HPDE6-E6E7 (cell line): ENCODE results near the gene CDYL.
A peak's percentile ranks its signal among the peaks of the same experiment; 100 is the strongest.
"Not testable (repeated sequence)": the region's sequence is repeated elsewhere in the genome, so short reads cannot be mapped to it uniquely, and the experiment has no call there.

Experiments used
- DNase-seq: peaks from one replicate; pipeline ENCODE4 v3.0.0; 2011; ENCODE audit warnings: missing footprints; ENCODE audit errors: extremely low spot score

CDYL gene

DNA sequence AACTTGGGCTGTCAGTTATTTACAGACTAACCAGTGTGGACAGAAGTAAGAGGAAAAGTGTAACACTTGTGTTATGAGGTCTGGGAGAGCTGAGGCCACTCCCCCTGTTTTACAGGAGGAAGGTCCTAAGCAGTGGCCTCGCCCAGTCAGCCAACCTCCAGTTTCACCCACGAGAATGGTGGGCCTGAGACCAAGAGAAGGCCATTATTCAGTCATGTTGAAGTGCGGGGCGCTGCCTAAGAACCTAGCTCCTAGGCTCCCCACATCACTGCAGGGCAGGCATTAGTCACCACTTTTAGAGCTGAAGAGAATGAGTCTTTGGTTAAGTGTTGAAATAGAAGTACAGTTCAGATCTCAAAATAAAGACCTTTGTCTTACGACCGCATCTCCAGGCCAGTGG is 27.9 kb downstream of the CDYL start:
- DNase-seq: peak; percentile 54

DNA sequence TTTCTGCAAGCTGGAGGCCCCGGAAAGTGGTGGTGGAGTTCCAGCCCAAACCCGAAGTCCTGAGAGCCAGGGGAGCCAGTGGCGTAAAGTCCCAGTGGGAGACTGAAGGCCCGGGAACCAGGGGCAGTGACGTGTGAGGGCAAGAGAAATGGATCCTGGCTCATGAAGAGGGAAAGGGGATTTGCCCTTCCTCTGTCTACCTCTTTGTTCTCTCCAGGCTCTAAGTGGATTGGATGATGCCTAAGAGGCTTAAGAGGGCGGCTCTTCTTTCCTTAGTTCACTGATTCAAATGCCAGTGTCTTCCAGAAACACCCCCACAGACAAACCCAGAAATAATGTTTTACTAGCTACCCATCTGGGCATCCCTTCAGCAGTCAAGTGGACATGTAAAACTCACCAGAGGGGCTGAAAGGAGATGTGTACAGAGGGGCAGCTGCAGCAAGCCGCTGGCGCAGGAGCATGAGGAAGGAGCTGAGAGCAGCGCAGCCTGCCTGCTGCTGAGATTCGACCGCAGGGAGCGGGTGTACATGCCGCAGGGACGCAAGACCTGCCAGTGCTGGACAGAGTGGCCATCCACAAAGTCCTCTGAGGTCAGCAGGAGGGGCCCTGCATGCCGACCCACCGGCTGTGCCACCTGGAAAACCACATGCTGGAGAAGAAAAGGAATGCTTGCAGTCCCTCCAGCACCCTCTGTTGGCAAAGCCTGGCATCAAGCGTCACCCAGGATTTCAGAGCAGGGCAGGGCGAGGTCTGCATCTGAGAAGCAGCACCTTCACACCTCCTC is 29.5 kb downstream of the CDYL start:
- DNase-seq: peak; percentile 54

DNA sequence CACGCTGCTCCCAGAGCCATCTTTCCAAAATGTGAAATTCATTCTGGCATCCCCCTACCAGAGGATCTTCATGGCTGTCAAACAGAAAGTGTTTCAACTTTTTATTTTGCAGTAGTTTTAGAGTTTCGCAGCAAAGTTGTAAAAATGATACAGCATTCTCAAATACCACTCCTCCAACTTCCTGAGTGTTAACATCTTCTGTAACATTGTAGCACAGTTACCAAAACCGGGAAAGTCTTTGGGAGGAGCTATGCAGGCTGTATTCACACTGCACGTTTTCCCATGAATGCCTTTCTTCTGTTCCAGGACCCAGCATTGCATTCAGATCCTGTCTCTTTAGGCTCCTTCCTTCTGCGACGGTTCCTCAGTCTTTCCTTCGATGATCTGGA is 30.1 kb downstream of the CDYL start:
- DNase-seq: no peak

- no peak for DNase-seq
Observed at GRCh38 chr6:4806791-4807190, 30.6 kb downstream of the CDYL start.

DNA sequence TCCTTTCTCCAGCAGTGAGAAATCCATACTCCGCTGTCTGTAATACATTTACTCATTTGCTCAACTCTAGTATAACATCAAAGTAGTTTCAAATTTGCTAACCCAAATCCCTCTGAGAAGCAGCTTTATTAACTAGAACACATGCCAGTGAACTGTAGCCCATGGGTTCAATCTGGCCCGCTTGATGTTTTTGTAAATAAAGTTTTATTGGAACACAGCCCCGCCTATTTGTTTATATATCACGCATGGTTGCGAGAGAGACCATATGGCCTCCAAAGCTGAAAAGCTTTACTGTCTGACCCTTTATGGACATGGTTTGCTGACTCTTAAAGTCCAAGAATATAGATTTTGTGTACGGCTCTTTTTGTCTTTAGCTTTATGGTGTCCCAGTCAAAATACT is 32.2 kb downstream of the CDYL start:
- DNase-seq: no peak

DNA sequence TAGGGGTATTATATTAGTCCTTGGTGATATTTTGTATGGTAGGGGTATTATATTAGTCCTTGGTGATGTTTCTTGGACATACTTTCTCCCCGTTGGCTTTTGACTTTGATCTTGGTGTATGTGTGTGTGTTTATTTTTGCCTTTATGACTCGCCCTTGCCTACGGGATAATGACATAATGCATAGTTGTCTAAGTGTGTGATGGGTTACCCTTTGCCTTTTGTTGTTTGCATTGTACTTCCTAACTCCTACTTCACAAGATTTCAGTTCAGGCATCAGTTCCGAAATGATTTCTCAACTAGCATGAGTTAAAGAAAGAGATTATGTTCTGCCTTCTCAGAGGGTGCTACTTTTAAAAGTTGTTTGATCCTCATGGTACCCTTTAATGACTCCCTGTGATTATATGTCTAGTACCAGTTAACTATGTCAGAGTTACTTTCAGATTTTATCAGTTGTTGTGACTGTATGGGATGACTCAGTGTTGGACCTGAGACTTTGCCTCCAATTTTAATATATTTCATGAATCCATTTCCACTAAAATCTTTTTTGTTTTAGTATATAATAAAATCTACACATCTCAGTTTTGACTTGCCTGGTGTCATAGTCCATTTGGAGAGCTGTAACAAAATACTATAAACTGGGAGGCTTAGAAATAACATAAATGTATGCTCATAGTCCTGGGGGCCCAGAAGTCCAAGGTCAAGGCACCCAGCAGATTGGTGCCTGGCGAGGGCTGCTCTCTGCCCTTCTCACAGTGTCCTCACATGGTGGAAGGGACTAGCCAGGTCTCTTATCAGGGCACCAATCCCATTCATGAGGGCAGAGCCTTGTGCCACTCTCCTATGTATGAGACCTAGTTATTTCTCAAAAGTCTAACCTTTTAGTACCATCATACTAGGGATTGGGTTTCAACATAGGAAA is 34.1 kb downstream of the CDYL start:
- DNase-seq: peak; percentile 26

GRCh38 chr6:4812068-4812467 is 35.9 kb downstream of the CDYL start:
- DNase-seq: no peak

- no peak for DNase-seq
Observed at GRCh38 chr6:4813055-4813454, 36.9 kb downstream of the CDYL start.

GRCh38 chr6:4814212-4814611 is 38.0 kb downstream of the CDYL start:
- no peak for DNase-seq

DNA sequence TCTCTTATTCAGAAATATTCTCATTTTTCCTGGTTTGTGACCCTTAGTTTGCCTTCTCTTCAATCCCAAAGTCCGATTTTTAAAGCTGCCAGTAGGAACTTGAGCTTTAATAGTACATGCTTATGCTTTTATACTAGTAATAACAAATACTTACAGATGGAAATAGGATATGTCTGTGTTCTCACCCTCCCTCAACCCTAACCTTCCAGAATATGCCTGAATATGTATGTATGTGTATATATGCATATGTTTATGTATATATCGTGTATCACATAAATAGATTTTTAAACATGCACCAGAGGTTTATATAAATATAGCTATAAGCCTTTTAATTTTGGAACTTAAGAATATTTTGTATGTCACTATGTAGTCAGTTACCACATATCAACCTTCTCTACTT is 38.8 kb downstream of the CDYL start:
- DNase-seq: no peak

GRCh38 chr6:4815584-4815983 is 39.4 kb downstream of the CDYL start:
- DNase-seq: no peak

GRCh38 chr6:4816904-4817303 is 40.7 kb downstream of the CDYL start:
- DNase-seq: no peak

- DNase-seq: no peak
Observed at GRCh38 chr6:4817551-4817950, 41.3 kb downstream of the CDYL start.

GRCh38 chr6:4818272-4818938 is 42.2 kb downstream of the CDYL start:
- no peak for DNase-seq

GRCh38 chr6:4819706-4820283 is 43.6 kb downstream of the CDYL start:
- DNase-seq: no peak

DNA sequence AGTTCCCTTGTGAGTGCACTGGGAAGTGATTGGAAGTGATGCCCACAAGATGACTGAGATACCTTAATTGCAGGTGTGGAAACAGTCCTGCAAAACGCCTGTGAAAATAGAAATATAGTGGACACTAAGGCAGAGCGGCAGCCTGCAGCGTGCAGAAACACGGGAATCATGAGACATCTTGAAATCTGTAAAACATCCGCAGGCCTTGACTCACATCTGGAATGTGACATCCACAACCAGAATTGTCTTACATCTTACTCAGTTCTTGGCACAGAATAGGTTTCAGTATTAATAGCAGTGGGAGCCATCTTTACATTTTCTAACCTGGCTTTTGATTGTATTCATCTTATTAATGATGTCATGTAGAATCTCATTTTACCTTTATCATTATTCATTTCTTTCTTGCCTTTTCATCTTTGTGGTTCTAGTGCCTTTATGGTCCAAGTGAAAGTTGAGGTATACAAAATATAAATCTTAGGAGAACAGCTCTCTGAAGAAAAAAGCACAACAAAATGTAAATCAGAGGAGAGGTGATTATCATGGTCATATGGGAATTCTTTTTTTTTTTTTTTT is 44.6 kb downstream of the CDYL start:
- DNase-seq: no peak

DNA sequence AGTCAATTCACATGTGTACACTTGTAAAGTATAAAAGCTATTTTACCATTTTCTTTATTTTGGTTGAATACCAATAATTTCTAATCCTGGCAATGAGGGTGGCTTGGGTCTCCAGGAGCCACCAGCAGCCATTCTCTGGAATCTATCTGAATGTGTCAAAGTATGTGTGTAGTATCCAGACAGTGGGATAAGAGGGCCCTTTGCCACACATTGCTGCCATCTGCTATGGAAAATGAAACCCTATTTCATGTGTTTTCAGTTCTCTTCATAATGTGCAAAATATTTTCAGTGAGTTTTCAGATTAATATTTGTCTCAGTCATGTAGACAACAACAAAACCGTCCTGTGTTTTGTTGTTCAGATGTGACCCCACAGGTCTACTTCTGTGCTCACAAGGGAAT is 46.3 kb downstream of the CDYL start:
- no peak for DNase-seq

GRCh38 chr6:4828187-4828698 is 52.0 kb downstream of the CDYL start:
- DNase-seq: no peak

- no peak for DNase-seq
Observed at GRCh38 chr6:4829089-4829488, 52.9 kb downstream of the CDYL start.

DNA sequence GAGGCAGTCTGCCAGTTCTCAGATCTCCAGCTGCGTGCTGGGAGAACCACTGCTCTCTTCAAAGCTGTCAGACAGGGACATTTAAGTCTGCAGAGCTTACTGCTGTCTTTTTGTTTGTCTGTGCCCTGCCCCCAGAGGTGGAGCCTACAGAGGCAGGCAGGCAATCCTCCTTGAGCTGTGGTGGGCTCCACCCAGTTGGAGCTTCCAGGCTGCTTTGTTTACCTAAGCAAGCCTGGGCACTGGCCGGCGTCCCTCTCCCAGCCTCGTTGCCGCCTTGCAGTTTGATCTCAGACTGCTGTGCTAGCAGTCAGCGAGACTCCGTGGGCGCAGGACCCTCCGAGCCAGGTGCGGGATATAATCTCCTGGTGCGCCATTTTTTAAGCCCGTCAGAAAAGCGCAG is 59.3 kb downstream of the CDYL start:
- DNase-seq: not testable (repeated sequence)

DNA sequence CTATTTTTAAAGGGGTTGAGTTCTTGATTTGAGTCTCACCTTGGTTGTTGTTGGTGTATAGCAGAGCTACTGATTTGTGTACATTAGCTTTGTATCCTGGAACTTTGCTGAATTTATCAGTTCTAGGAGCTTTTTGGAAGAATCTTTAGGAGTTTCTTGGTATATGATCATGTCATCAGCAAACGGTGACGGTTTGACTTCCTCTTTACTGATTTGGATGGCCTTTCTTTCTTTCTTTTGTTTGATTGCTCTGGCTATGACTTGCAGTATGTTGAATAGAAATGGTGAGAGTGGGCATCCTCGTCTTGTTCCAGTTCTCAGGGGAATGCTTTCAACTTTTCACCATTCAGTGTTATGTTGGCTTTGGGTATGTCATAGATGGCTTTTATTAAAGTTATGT is 64.0 kb downstream of the CDYL start:
- no peak for DNase-seq

DNA sequence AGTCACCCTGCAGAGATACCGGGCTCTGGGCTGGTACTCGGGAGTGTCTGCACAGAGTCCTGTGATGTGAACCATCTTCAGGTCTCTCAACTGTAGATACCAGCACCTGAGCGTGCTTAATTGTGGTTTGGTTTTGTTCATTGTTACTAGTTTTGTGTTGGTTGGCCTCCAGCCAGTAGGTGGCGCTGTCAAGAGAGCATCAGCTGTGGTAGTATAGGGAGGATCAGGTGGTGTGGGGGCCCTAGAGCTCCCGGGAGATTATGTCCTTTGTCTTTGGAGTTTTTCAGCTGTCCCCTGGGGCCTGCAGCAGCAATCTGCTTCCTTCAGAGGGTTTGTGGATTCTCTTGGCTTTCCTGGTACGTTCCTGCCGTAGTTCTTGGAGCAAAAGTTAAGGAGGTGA is 67.9 kb downstream of the CDYL start:
- DNase-seq: no peak
